WERI-Rb-1 (cell line): ENCODE data around the gene PTPN4.
A peak's percentile ranks its signal among the peaks of the same experiment; 100 is the strongest.

ENCODE experiments used
- DNase-seq: peaks from one replicate; pipeline ENCODE4 v3.0.0-alpha.2; 2020
- H3K27ac ChIP-seq: fragments of 250-450 bp; sonication (Bioruptor Pico); 2 replicates; pipeline ENCODE4 v1.5.1; 2020; ENCODE audit warnings: mild to moderate bottlenecking, moderate library complexity
- H3K27me3 ChIP-seq: fragments of 250-450 bp; sonication (Bioruptor Pico); 2 replicates; pipeline ENCODE4 v1.5.1; 2021; ENCODE audit warnings: mild to moderate bottlenecking, low read depth, moderate library complexity; ENCODE audit not compliant: insufficient read depth, severe bottlenecking
- H3K36me3 ChIP-seq: fragments of 250-450 bp; sonication (Bioruptor Pico); 2 replicates; pipeline ENCODE4 v1.5.1; 2020; ENCODE audit warnings: mild to moderate bottlenecking, moderate library complexity
- H3K4me3 ChIP-seq: 2 replicates; pipeline ENCODE4 v1.5.1; 2011; ENCODE audit warnings: low read depth, mild to moderate bottlenecking, control low read depth, low read length
- H3K9me3 ChIP-seq: fragments of 250-450 bp; sonication (Bioruptor Pico); 2 replicates; pipeline ENCODE4 v1.5.1; 2021; ENCODE audit warnings: mild to moderate bottlenecking, moderate library complexity; ENCODE audit not compliant: severe bottlenecking
- TF ChIP-seq, protein P1 (sequence below): IDR thresholded peaks from 2 replicates; pipeline ENCODE4 v1.5.1; 2011; ENCODE audit warnings: low read depth, mild to moderate bottlenecking, control low read depth, inconsistent platforms, low read length

PTPN4 gene

DNA sequence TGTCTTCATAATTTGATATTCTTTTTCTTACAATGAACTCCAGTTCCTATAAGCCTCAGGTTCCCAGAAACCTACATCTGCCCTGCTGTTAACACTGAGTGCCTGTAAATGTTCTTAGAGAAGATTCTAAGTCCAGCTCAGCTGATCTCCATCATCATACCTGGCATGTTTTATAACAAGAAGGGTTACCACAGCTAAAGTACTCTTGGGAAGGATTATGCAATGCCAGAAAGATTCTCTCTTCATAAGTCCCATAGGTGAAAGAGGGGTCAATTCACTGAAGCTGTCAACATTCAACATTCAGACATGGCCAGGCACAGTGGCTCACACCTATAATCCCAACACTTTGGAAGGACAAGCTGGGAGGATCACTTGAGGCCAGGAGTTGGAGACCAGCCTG lies 31.3 kb upstream of the PTPN4 start:
- no peak overlapping the region for H3K4me3 ChIP-seq
- no peaks in the 10 kb centered on the region for H3K36me3 ChIP-seq
- H3K27me3 ChIP-seq, result no peaks in the 10 kb centered on the region
- TF ChIP-seq, protein P1, sequence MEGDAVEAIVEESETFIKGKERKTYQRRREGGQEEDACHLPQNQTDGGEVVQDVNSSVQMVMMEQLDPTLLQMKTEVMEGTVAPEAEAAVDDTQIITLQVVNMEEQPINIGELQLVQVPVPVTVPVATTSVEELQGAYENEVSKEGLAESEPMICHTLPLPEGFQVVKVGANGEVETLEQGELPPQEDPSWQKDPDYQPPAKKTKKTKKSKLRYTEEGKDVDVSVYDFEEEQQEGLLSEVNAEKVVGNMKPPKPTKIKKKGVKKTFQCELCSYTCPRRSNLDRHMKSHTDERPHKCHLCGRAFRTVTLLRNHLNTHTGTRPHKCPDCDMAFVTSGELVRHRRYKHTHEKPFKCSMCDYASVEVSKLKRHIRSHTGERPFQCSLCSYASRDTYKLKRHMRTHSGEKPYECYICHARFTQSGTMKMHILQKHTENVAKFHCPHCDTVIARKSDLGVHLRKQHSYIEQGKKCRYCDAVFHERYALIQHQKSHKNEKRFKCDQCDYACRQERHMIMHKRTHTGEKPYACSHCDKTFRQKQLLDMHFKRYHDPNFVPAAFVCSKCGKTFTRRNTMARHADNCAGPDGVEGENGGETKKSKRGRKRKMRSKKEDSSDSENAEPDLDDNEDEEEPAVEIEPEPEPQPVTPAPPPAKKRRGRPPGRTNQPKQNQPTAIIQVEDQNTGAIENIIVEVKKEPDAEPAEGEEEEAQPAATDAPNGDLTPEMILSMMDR, result no peak
- DNase-seq, result no peak
- H3K9me3 ChIP-seq, result no peaks in the 10 kb centered on the region
- no peak overlapping the region for H3K27ac ChIP-seq

DNA sequence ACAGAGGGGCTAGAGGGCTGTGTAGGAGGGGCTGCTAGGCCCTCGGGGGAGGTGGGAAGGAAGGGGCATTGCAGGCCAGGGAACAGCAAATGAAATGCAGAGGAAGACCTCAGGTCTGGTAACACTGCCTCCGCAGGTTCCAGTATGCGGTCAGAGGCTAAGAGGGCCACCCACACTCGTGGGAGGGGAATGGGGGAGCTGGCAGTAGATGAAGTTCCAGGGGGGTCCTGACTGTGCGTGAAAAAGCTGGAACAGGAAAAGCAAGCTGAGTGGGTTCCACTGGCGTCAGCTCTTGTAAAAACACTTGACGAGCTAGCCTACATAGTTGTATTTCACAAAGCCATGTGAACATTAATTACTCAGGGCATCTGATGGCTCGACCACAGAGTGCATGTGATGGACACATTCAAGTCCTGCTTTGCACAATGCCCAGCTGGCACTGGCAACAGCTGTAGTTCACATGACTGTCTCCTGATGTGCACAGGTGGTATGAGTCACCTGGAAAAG lies 29.0 kb upstream of the PTPN4 start:
- H3K4me3 ChIP-seq, result no peak overlapping the region
- DNase-seq, result no peak
- TF ChIP-seq, protein P1, result no peak
- no peaks in the 10 kb centered on the region for H3K36me3 ChIP-seq
- no peaks in the 10 kb centered on the region for H3K27me3 ChIP-seq
- H3K9me3 ChIP-seq, result no peaks in the 10 kb centered on the region
- no peak overlapping the region for H3K27ac ChIP-seq

DNA sequence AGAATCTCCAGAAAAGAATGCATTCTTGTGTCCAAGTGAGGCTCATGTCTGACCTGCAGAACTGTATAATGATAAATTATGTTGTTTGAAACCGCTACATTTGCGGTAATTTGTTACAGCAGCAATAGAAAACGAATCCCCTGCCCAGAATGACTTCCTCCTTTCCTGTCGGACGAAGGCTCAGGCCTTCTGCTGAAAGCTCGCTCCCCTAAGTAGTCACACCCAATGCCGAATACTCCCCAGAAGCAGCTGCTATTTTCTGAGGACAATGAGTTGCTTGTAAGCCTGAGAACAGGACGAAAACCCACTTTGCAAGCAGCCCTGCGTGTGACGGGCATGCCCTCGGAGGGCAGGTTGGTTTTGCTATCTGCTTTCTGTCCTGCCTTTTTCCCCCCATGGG lies 27.7 kb upstream of the PTPN4 start:
- Histone ChIP-seq H3K27ac (no peak overlapping the region), H3K9me3 (no peaks in the 10 kb centered on the region), H3K4me3 (no peak overlapping the region), H3K36me3 (no peaks in the 10 kb centered on the region), H3K27me3 (no peaks in the 10 kb centered on the region)
- TF ChIP-seq, protein P1, result no peak
- no peak for DNase-seq

DNA sequence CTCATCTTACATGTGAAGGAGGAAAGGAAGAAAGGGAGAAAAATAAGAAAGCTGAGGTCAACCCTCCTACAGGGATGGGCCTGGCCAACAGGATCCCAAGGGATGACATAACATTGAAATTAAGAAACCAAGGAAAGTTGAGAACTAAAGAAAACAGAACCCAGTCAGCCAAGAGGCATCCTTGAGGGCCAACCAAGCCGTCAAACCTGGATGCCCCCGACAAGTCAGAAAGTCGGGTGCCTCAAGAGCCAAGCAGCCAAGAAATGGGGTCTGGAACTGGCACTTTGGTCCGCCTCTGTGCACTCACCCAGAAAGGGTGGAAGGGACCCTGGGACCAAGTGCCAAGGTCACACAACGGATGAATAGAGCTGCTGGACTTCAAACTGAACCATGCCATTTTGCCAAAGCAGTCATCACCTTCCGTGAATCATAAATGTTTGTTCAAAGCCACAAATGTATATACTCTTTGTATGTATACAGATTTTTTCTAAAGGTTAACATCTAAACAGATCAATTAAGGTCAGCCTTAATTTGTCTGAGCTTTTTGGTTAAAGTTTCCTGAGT lies 27.0 kb upstream of the PTPN4 start:
- H3K36me3 ChIP-seq, result no peaks in the 10 kb centered on the region
- no peak for DNase-seq
- TF ChIP-seq, protein P1, result no peak
- no peaks in the 10 kb centered on the region for H3K27me3 ChIP-seq
- no peak overlapping the region for H3K4me3 ChIP-seq
- no peaks in the 10 kb centered on the region for H3K9me3 ChIP-seq
- no peak overlapping the region for H3K27ac ChIP-seq

DNA sequence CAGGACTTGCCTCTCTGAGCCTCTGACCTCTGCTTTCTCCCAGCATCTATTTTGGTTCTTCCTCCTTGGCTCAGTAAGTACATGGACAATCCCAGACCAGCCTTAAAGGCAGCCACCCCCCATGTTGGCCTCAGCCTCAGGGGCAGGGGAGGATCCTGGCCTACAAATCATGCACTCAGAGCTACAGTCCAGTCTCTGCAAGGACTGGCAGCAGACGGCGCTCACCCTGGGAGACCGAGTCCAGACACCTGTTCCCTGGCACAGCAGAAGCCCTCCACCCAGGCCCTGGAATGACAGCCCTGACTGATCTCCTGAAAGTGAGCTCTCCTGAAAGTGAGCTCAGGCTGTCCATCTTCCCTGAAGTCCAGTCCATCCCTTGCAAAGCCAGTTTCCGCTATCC lies 25.7 kb upstream of the PTPN4 start:
- no peak overlapping the region for H3K27ac ChIP-seq
- H3K9me3 ChIP-seq, result no peaks in the 10 kb centered on the region
- TF ChIP-seq, protein P1, result no peak
- DNase-seq, result peak; percentile 46
- H3K36me3 ChIP-seq, result no peaks in the 10 kb centered on the region
- H3K27me3 ChIP-seq, result no peaks in the 10 kb centered on the region
- no peak overlapping the region for H3K4me3 ChIP-seq

DNA sequence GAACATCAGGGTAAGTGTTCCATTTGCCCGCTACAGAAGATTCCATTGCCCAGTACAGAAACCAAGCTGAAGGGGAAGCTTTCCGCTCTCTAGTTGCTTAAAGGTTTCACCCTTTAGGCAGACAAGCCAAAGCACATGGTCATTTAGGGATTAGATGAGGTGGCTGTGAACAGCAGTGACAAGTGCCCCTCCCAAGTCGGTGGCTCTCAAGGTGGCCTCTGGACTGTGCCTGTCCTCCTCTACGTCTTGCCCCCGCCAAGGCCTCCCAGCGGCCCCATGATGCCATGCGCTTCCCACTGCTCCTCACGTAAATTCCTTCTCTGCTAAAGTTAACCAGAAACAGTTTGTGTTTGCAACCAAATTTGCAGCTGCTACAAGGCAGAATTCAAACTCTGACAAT lies 24.2 kb upstream of the PTPN4 start:
- TF ChIP-seq, protein P1, result no peak
- peak; percentile 44 for DNase-seq
- Histone ChIP-seq H3K27ac (no peak overlapping the region), H3K36me3 (no peaks in the 10 kb centered on the region), H3K4me3 (peak overlapping the region; percentile 5; the same call in 1 of the 2 replicates), H3K9me3 (no peaks in the 10 kb centered on the region), H3K27me3 (no peaks in the 10 kb centered on the region)
